ENCODE measurements around the gene ZNF385B.

DNA sequence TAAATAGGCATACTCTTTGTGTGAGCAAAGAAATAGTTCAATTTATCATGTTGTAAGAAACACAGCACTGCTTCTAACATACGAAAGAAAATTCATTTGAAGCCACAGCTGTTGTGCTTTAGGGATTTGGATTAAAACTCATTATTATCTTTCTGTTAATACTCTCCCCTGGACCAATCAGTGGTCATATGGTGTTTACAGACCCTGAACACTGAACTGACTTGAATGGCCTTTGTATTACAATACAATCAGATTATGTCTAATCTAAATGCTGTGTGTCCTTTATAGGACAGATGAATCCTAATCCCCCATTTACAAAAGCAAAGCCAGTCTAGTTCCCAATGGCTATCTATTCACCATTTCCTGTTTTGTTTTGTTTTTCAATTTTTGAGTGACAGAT lies 36.5 kb downstream of the ZNF385B start:
- TF ChIP-seq EP300 (IDR thresholded peaks at IDR 0.05) (no peak), POLR2A (IDR thresholded peaks at IDR 0.05; ENCODE audit: low read depth) (no peak), CTCF (IDR thresholded peaks at IDR 0.05) (no peak), POLR2AphosphoS5 (IDR thresholded peaks at IDR 0.05) (no peak)

Measured in esophagus muscularis mucosa (tissue), 4 donors.